OCI-LY1 (cell line): ENCODE results near the gene GPR27.

Experiments used
- EZH2 ChIP-seq: fragments of 200-600 bp; sonication (generic), shearing (Covaris generic); IDR thresholded peaks from 2 replicates; pipeline ENCODE4 v1.8.0; 2017; ENCODE audit warnings: borderline replicate concordance, mixed run types, mild to moderate bottlenecking, antibody characterized with exemption, low read length, moderate library complexity, mixed read lengths
- TF ChIP-seq, protein P1 (sequence below): fragments of 200-600 bp; sonication (generic), shearing (Covaris generic); IDR thresholded peaks from 2 replicates; pipeline ENCODE4 v1.5.1; 2017; ENCODE audit warnings: mild to moderate bottlenecking, antibody characterized with exemption, low read length, moderate library complexity, mixed read lengths

DNA sequence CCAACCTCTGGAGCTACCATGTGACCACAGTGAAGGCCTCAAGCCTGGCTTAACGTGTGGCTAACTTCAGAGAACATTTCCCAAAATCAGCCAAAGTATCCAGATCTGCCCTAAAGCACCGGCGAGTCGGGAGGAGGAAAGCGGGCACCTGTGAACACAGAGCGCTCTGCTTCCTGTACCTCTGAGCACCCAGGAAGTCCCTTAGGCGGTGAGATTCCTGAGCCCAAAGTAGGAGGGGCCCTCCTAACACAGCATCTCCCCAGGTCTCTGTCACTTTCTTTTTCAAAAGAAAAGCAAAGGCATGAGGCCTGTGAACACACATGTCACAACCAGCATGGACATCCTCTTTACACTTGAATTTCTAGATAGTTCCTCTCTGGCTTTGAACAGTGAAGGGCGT lies 27.5 kb upstream of the GPR27 start:
- TF ChIP-seq, protein P1, sequence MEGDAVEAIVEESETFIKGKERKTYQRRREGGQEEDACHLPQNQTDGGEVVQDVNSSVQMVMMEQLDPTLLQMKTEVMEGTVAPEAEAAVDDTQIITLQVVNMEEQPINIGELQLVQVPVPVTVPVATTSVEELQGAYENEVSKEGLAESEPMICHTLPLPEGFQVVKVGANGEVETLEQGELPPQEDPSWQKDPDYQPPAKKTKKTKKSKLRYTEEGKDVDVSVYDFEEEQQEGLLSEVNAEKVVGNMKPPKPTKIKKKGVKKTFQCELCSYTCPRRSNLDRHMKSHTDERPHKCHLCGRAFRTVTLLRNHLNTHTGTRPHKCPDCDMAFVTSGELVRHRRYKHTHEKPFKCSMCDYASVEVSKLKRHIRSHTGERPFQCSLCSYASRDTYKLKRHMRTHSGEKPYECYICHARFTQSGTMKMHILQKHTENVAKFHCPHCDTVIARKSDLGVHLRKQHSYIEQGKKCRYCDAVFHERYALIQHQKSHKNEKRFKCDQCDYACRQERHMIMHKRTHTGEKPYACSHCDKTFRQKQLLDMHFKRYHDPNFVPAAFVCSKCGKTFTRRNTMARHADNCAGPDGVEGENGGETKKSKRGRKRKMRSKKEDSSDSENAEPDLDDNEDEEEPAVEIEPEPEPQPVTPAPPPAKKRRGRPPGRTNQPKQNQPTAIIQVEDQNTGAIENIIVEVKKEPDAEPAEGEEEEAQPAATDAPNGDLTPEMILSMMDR: no peak
- no peak for TF ChIP-seq EZH2
